Ishikawa (cell line): ENCODE measurements around the gene SLC6A16.

ENCODE experiments used
- CREB1 ChIP-seq: IDR thresholded peaks from 2 replicates; pipeline ENCODE4 v1.6.1; 2012; ENCODE audit warnings: low read depth
- EP300 ChIP-seq: IDR thresholded peaks from 2 replicates; pipeline ENCODE4 v1.6.1; 2012; ENCODE audit warnings: borderline replicate concordance
- FOXM1 ChIP-seq: IDR thresholded peaks from 2 replicates; pipeline ENCODE4 v1.6.1; 2012; ENCODE audit warnings: low read depth, borderline replicate concordance
- MAX ChIP-seq: IDR thresholded peaks from 2 replicates; pipeline ENCODE4 v1.6.1; 2012
- RAD21 ChIP-seq: IDR thresholded peaks from 2 replicates; pipeline ENCODE4 v1.6.1; 2012; ENCODE audit warnings: low read depth
- TAF1 ChIP-seq: IDR thresholded peaks from 2 replicates; pipeline ENCODE4 v1.6.1; 2012; ENCODE audit warnings: low read depth, mild to moderate bottlenecking
- TCF12 ChIP-seq: IDR thresholded peaks from 2 replicates; pipeline ENCODE4 v1.6.1; 2012; ENCODE audit warnings: low read depth
- TEAD4 ChIP-seq: IDR thresholded peaks from 2 replicates; pipeline ENCODE4 v1.6.1; 2012
- YY1 ChIP-seq: IDR thresholded peaks from 2 replicates; pipeline ENCODE4 v1.6.1; 2012; ENCODE audit warnings: low read depth
- ZBTB7A ChIP-seq: IDR thresholded peaks from 2 replicates; pipeline ENCODE4 v1.6.1; 2012; ENCODE audit warnings: low read depth
- TF ChIP-seq, protein P1 (sequence below): IDR thresholded peaks from 2 replicates; pipeline ENCODE4 v1.6.1; 2012; ENCODE audit warnings: low read depth, mild to moderate bottlenecking

GRCh38 chr19:49247676-49248075 is 77.3 kb downstream of the SLC6A16 start:
- TF ChIP-seq TCF12 (no peak), FOXM1 (no peak), RAD21 (no peak), YY1 (no peak), TEAD4 (no peak), ZBTB7A (no peak), CREB1 (no peak), TAF1 (no peak), EP300 (no peak), MAX (no peak)
- TF ChIP-seq, protein P1, sequence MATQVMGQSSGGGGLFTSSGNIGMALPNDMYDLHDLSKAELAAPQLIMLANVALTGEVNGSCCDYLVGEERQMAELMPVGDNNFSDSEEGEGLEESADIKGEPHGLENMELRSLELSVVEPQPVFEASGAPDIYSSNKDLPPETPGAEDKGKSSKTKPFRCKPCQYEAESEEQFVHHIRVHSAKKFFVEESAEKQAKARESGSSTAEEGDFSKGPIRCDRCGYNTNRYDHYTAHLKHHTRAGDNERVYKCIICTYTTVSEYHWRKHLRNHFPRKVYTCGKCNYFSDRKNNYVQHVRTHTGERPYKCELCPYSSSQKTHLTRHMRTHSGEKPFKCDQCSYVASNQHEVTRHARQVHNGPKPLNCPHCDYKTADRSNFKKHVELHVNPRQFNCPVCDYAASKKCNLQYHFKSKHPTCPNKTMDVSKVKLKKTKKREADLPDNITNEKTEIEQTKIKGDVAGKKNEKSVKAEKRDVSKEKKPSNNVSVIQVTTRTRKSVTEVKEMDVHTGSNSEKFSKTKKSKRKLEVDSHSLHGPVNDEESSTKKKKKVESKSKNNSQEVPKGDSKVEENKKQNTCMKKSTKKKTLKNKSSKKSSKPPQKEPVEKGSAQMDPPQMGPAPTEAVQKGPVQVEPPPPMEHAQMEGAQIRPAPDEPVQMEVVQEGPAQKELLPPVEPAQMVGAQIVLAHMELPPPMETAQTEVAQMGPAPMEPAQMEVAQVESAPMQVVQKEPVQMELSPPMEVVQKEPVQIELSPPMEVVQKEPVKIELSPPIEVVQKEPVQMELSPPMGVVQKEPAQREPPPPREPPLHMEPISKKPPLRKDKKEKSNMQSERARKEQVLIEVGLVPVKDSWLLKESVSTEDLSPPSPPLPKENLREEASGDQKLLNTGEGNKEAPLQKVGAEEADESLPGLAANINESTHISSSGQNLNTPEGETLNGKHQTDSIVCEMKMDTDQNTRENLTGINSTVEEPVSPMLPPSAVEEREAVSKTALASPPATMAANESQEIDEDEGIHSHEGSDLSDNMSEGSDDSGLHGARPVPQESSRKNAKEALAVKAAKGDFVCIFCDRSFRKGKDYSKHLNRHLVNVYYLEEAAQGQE, result no peak
